Fibroblast of lung (primary cell): ENCODE measurements around the gene ZNF532. TPM values are rescaled to one million over a fixed set of nuclear protein-coding genes. Genes with fewer than 3 reads are reported as not detected.

Experiments
- DNase-seq, 2 donors: peaks; one replicate each; pipeline versions ENCODE4 v3.0.0 to v3.0.0-alpha.2; 2010; ENCODE audit warnings: low read depth in 2 of 2
- H2AFZ ChIP-seq: 2 replicates; pipeline ENCODE4 v1.5.1; 2012; ENCODE audit warnings: low read length, control low read depth, inconsistent platforms
- H3K27ac ChIP-seq: 2 replicates; pipeline ENCODE4 v1.5.1; 2011; ENCODE audit warnings: low read length, control low read depth; ENCODE audit not compliant: insufficient read depth
- H3K27me3 ChIP-seq: 2 replicates; pipeline ENCODE4 v1.5.1; 2011; ENCODE audit warnings: mild to moderate bottlenecking, low read length; ENCODE audit not compliant: control insufficient read depth, insufficient read depth
- H3K36me3 ChIP-seq: 2 replicates; pipeline ENCODE4 v1.5.1; 2011; ENCODE audit warnings: low read length; ENCODE audit not compliant: control insufficient read depth, insufficient read depth
- H3K4me1 ChIP-seq: 2 replicates; pipeline ENCODE4 v1.5.1; 2011; ENCODE audit warnings: low read length; ENCODE audit not compliant: control insufficient read depth, insufficient read depth; ENCODE audit errors: extremely low read depth
- H3K4me2 ChIP-seq: 2 replicates; pipeline ENCODE4 v1.5.1; 2011; ENCODE audit warnings: low read length, control low read depth; ENCODE audit not compliant: insufficient read depth; ENCODE audit errors: extremely low read depth
- H3K4me3 ChIP-seq, 4 experiments: fragments of 200-600 bp in 1 of 4; sonication (generic) in 1 of 4; replicated peaks in 1 of 4; 2 replicates each; pipeline ENCODE4 v1.5.1; 2011 to 2016; ENCODE audit warnings: low read length in 4 of 4, low read depth in 3 of 4, mild to moderate bottlenecking in 3 of 4, control low read depth in 2 of 4, inconsistent platforms in 1 of 4, mixed read lengths in 1 of 4; ENCODE audit not compliant: insufficient read depth in 1 of 4; ENCODE audit errors: control extremely low read depth in 1 of 4
- H3K79me2 ChIP-seq: 2 replicates; pipeline ENCODE4 v1.5.1; 2012; ENCODE audit warnings: mild to moderate bottlenecking, low read length, inconsistent platforms; ENCODE audit not compliant: control insufficient read depth, insufficient read depth
- H3K9ac ChIP-seq: 2 replicates; pipeline ENCODE4 v1.5.1; 2011; ENCODE audit warnings: mild to moderate bottlenecking, low read length, control low read depth; ENCODE audit not compliant: insufficient read depth
- H3K9me3 ChIP-seq: 2 replicates; pipeline ENCODE4 v1.5.1; 2012; ENCODE audit warnings: low read depth, low read length; ENCODE audit not compliant: control insufficient read depth, insufficient read depth
- H4K20me1 ChIP-seq: 2 replicates; pipeline ENCODE4 v1.5.1; 2011; ENCODE audit warnings: low read length; ENCODE audit not compliant: control insufficient read depth, insufficient read depth; ENCODE audit errors: extremely low read depth
- CTCF ChIP-seq, 2 donors: IDR thresholded peaks in 1 of 2; conservative IDR thresholded peaks in 1 of 2; 1 replicate in 1 of 2; 2 replicates in 1 of 2; pipeline ENCODE4 v1.5.1; 2011 to 2012; ENCODE audit warnings: low read length in 2 of 2, control low read depth in 1 of 2, inconsistent platforms in 1 of 2, low read depth in 1 of 2, mild to moderate bottlenecking in 1 of 2
- EZH2 ChIP-seq: IDR thresholded peaks from 2 replicates; pipeline ENCODE4 v1.5.1; 2012; ENCODE audit warnings: low read length, control low read depth, mild to moderate bottlenecking; ENCODE audit errors: missing control alignments
- polyA plus RNA-seq, 2 donors: library from polyadenylated mRNA; depleted of rRNA in 1 of 2; stranded (reverse) in 1 of 2; unstranded in 1 of 2; fragments of >200 nt; gene quantifications; 2 replicates each; pipeline ENCODE4 v1.2.1, GENCODE V29; 2011 to 2012; ENCODE audit warnings: missing spikeins in 1 of 2
- total RNA-seq: library from RNA; depleted of rRNA; stranded (reverse); fragments of >200 nt; gene quantifications from 2 replicates; pipeline ENCODE4 v1.2.1, GENCODE V29; 2014

Gene ZNF532
- total and polyA plus RNA-seq, 2 donors (not counting 1 experiment from before 2014, with no cell fraction given) = 57.3 to 64.6 TPM

- Histone ChIP-seq H3K9ac (no peak overlapping the region), H3K4me3 (peak overlapping the region in 3 of 4 experiments; percentile 25 to 53 (median 39)), H3K4me2 (peak overlapping the region; percentile 59)
These were observed 2.1 kb downstream of the ZNF532 start for GRCh38 chr18:58866773-58867150.

DNA sequence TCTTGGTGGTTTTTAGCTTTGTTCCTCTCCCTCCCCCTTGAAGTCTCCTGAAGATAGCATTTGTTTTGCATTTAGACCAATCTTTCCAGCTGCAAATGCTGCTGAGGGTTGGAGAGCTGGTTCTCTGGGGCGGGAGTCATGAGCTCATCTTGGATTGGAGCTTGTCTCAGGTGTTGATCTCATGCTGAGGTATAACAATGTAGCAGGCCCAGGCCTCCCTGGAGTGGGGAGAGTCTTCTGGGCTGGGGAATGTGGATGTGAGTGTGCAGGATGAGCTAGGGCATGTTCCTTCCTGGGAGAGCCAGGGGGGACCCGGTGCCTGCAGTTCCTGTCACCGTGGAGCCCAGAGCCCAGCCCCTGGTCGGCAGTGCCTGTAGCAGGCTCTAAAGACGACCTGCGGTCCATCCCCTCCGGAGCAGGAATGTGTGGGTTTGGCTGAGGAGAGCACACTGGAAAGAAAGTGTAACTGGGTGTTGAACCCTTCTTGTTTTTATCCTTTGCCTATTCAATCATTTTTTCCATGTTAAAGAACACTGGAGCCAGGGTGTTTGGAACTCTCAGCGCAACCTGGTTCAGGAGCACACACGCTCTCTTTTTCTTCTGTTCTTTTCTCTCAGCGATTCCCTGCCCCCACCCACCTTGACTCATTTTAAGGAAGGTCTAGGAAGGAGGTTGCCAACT lies 2.7 kb downstream of the ZNF532 start:
- Histone ChIP-seq H3K27ac (no peak overlapping the region), H2AFZ (no peak overlapping the region), H3K9ac (no peak overlapping the region)

More at GRCh38 chr18:58866773-58867150, 2.1 kb downstream of the ZNF532 start:
- no peak for DNase-seq
- peaks cover 48% of the 10 kb centered on the region for H3K79me2 ChIP-seq
- no peaks in the 10 kb centered on the region for H3K27me3 ChIP-seq
- TF ChIP-seq EZH2 = no peak
- TF ChIP-seq CTCF (conservative IDR thresholded peaks at IDR 0.05 in 1 of 2, IDR thresholded peaks at IDR 0.05 in 1 of 2; ENCODE audit: low read depth in 1 of 2, low read length in 2 of 2) = no peak
- H3K9me3 ChIP-seq = no peaks in the 10 kb centered on the region
- H3K36me3 ChIP-seq = peaks cover 3% of the 10 kb centered on the region
- peaks cover 16% of the 10 kb centered on the region for H3K4me1 ChIP-seq
- peak overlapping the region; percentile 35 for H3K27ac ChIP-seq
- no peaks in the 10 kb centered on the region for H4K20me1 ChIP-seq
- no peak overlapping the region for H2AFZ ChIP-seq

DNA sequence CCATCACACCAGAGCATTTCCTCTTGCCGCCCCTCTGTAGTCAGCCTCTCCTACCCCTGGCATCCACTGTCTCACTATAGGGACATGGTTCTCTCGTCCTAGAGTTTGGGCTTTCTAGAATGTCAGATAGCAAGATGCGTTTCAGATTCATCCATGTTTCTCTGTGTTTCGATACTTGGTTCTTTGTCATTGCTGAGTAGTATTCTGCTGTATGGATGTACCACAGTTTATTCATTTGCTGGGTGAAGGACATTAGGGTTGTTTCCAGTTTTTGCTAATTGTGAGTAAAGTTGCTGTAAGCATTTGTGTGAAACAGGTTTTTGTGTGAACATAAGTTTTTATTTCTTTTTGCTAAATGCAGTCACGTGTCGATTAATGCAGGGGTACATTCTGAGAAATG lies 3.8 kb downstream of the ZNF532 start:
- Histone ChIP-seq H3K27me3 (no peaks in the 10 kb centered on the region), H3K4me1 (peaks cover 11% of the 10 kb centered on the region), H3K36me3 (peaks cover 3% of the 10 kb centered on the region), H3K9ac (no peak overlapping the region), H2AFZ (no peak overlapping the region), H4K20me1 (no peaks in the 10 kb centered on the region), H3K4me2 (no peak overlapping the region), H3K27ac (no peak overlapping the region), H3K9me3 (no peaks in the 10 kb centered on the region), H3K4me3 (no peak overlapping the region), H3K79me2 (peaks cover 44% of the 10 kb centered on the region)
- no peak for DNase-seq
- TF ChIP-seq EZH2 (no peak), CTCF (conservative IDR thresholded peaks at IDR 0.05 in 1 of 2, IDR thresholded peaks at IDR 0.05 in 1 of 2; ENCODE audit: low read depth in 1 of 2, low read length in 2 of 2) (no peak)

More for the DNA sequence above, 2.7 kb downstream of the ZNF532 start:
- Histone ChIP-seq H3K9me3 (no peaks in the 10 kb centered on the region), H3K4me2 (peak overlapping the region; percentile 59), H4K20me1 (no peaks in the 10 kb centered on the region), H3K27me3 (no peaks in the 10 kb centered on the region), H3K4me3 (peak overlapping the region in 1 of 4 experiments; percentile 53), H3K4me1 (peaks cover 15% of the 10 kb centered on the region), H3K36me3 (peaks cover 3% of the 10 kb centered on the region), H3K79me2 (peaks cover 46% of the 10 kb centered on the region)
- DNase-seq = peak in 1 of 2 donors; percentile 79
- TF ChIP-seq CTCF (conservative IDR thresholded peaks at IDR 0.05 in 1 of 2, IDR thresholded peaks at IDR 0.05 in 1 of 2; ENCODE audit: low read depth in 1 of 2, low read length in 2 of 2) (no peak), EZH2 (no peak)
